GM15510 (cell line): Measurements from ENCODE around the gene BRSK1.

Experiments used
- POLR2A ChIP-seq: IDR thresholded peaks from 3 replicates; pipeline ENCODE4 v1.6.1; 2011; ENCODE audit warnings: borderline replicate concordance; ENCODE audit not compliant: insufficient read length; ENCODE audit errors: extremely low read depth

BRSK1 gene

DNA sequence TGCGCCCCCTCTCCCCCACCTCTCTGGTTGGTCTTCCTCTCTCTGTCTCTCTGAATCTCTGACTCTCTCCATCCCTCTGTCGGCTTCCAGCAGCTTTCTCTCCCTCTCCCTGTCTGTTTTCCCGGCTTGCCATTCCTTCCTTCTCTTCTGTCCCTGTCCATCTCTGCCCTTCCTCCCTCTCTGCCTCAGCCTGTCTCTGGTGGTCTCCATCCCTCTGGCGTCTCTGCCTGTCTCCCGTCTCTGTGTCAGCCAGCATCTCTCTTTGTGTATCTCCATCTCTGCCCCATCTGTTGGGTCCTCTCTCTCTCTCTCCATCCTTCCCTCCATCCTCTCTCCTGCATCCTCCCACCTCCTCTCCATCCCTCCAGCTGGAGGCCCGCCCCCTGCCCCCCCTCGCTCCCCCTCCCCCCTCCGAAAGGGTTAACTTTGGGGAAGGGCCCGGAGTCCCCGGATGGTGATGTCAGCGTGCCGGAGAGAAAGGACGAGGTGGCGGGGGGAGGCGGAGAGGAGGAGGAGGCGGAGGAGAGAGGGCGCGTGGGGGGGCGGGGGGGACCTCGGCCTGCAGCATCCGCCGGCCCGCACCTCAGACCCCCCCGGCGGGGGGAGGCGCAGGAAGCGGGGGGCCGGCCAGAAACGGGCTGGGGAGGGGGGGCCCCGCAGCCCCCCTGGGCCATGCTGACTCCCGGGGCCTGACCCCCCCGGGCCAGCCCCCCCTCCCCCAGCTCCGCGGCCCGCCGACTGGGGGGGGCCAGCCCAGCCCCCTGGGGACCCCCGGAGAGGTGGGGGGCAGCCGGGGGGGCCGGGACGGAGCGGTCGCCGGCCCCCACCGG, at the start of gene BRSK1:
TSS of gene BRSK1 (plus strand) at position 450 of the 830 bp plus-strand sequence. CDS start 446 bp downstream, outside the sequence.
- TF ChIP-seq POLR2A: no peak

DNA sequence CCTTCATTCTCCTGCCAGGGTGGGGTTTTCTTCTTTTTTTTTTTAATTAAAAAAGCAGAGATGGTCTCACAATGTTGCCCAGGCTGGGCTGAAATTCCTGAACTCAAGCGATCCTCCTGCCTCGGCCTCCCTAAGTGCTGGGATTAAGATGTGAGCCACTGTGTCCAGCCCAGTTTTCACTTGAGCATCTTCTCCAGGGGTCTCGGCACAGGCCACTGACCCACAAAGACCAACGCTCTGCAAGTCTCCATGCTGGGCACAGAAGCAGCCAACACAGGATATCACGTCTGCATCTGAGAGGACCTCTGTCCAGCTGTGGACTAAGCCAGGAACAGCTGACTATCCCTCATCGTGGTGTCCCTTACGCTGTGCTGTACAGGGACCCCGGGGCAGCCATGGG, 45.8 kb upstream of the BRSK1 start:
- no peak for TF ChIP-seq POLR2A

DNA sequence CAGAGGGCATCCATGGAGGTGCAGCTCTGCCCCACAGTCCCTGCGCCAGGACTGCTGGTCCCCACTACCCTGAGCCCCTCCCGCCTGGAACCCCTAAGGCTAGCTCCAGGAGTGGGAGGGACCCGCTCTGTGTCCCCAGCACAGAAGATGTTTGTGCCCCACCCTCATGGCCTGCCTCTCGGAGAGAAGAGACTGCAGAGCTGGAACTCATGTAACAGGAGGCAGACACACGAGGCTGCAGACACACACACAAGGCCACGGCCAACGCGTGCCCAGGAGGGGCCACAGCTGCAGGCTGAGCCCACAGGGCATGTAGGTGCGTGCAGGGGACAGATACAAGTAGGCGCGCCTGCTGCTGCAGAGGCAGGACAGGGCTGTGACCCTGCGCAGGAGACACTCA, 44.8 kb upstream of the BRSK1 start:
- no peak for TF ChIP-seq POLR2A

DNA sequence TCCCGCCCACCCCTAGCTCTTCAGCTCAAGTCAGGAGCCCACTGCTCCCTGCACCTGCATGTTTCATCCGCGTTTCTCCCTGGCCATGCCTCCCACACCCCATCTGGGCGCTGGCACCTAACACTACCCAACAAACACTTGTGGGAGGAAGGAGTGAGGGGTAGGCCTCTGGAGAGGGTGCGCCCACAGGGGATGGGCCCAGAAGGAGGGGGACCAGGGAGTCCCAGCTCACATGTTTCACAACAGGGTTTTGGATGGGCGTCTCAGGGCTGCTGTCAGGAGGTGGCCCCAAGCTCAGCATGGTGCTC, 43.1 kb upstream of the BRSK1 start:
- TF ChIP-seq POLR2A: no peak

DNA sequence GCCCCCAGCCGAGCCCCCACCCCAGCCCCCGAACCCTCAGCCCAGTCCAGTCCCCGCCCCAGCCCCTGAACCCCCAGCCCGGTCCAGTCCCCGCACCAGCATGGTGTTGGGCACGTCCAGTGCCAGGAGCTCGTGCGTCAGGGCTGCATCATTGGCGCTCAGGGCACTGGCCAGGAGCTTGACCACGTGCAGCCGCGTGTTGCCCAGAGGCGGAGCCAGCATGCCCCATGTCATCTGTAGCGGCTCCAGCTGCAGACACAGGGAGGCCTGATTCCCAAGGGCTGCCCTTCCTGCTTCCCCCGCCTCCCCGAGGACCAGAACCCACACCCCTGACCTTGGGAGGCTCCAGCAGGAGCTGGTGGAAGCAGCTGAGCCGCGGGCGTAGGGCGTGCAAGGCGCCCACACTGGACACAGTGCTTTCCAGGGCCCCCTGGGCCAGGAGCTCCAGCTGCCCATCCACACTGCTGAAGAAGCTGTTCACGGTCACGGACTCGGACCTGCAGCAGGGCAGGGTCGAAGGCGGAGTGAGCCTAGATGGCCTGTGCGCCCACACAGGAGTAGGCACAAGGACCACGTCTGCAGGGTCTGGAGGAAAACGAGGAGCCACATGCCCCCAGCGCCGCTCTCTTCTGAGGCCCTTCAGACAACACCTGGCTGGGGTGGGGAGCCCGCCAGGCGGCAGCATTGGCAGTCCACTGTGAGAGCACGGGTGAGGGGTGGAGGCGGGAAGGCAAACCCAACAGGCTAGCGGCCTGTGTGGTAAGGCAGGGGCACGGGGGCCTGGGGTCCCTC, 42.5 kb upstream of the BRSK1 start:
- TF ChIP-seq POLR2A: no peak

DNA sequence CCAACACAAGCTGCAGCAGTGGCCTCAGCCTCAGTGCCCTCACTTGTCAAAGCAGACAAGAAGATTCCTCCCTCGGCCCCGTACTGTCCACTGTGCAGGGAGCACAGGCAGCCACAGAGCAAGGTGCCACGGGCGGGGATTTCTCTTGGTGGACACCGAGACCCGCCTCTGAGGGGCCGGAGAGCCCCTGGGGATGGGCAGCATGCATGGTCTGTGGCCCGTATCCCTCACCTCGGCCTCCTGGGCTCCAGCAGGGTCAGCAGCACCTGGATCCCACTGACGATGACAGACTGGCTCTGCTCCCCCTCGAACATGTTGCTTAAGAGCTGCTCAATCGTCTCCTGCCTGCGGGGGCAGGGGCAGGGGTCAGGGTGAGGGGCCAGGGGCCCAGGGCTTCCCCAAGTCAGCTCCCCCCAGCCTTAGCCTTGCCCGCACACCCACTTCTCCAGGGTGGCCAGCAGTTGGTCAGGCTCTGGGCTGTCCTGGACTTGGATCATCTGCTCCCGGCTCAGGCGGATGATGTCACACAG, 41.8 kb upstream of the BRSK1 start:
- TF ChIP-seq POLR2A: no peak

DNA sequence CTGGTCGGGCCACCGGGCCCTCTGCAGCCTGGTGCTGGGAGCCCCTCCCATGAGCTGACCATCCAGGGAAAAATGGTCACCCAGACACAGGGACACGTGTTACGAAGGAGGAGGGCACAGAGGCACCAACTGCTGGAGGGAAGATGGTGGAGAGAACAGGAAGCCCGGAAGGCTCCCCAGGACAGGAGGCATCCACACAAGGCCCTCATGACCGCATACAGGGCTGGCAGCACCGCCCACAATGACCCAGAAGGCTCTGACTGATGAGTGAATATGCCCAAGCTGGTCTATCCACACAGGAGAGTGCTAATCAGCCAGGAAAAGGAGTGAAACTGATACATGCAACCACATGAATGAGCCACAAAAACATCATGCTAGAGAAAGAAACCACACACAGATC, 41.3 kb upstream of the BRSK1 start:
- no peak for TF ChIP-seq POLR2A

DNA sequence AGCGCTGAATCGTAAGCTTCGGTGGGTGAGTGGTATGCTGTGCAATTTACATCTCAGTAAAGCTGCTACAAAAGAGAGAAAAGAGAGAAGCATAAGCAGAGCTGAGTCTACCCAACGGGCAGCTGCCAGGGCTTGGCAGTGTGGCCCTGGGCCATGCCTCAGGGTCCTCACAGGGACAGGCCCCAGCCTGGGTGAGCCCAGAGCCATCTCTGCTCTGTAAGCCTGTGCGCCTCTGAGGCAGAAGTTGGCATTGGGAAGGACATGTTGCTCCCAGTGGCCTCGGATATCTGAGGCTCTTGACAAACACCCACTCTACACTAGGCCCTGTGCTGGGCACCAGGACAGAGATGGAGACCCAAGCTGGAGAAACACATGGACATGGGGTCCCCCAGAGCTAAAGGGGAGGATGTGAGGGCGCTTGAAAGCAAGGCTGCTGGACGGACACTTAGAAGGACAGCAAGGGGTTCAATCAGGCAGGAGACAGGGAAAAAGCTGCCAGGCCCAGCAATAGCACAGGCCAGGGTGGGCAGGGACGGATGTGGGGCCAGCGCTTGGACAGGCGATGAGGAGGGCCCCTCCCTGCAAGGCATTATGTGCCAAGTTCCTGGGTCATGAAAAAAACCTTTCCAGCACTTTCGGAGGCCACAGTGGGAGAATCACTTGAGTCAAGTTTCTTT, 39.7 kb upstream of the BRSK1 start:
- TF ChIP-seq POLR2A: no peak

DNA sequence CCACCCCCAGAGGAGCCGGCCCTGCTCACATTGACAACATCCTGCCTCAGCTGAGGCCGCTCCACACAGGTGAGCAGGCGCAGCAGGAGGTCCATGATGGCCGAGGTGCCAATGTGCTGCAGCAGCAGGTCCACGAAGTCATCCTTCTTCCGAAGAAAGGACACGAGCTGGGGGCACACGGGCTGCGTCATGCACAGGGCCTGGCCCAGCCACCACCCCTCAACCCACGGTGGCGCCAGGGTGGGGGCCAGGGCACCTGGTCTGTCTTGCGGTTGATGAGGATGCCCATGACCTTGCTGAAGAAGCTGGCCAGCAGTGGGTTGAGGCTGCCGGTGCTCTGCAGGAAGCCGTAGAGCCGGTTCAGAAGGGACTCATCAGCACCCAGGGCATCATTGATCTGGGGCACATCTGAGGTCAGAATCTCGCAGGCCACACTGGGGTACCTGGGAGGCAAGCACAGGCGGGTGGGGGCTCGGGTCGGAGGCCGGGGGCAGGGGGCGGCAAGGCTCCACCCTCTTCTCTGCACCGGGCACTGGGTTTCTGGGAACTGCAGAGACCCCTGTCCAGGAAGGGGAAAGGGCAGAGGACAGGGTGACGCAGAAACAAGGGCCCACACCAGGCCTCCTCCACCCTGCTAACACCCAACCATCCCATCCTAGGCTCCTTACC, 38.4 kb upstream of the BRSK1 start:
- no peak for TF ChIP-seq POLR2A

DNA sequence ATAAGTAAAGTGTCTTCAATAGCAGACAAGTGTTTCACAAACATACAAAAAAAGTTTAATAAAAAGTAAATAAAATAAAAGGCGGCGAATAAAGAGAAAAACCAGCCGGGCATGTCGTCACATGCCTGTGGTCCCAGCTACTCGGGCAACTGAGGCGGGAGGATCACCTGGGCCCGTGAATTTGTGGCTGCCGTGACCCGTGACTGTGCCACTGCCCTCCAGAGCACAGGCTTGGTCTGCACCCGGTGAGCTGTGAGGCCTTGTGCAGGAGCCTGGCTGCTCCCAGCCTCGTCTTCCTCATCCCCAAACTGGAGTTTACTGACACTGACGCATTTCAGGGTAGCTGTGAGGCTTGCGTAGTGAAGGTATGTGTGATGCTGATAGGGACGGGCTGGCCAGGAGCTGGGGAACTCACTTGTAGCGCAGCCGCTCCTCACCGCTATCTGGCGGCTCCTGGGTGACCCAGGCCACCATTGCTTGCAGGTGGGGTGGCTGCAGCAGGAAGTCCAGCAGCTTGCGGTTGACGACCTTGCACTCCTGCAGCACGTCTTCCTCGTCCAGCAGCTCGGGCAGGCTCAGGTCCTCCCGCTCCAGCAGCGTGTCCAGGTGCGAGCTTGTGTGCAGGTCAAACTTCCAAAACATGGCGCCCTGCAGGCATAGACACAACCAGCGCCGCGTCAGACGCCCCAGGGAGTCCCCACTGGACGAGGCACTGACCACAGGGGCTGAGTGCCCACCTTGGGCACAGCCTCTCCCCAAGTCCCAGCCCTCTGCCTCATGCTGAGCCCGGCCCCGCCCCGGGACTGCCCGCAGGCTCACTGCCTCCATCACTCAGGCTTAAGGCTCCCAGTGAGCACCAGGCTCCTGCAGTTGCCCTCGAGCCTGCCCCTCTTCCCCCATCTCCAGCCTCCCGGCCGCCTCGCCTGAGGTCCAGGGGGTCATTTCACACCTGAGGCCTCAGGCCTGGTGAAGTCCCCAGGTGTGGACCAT, 37.0 kb upstream of the BRSK1 start:
- no peak for TF ChIP-seq POLR2A

DNA sequence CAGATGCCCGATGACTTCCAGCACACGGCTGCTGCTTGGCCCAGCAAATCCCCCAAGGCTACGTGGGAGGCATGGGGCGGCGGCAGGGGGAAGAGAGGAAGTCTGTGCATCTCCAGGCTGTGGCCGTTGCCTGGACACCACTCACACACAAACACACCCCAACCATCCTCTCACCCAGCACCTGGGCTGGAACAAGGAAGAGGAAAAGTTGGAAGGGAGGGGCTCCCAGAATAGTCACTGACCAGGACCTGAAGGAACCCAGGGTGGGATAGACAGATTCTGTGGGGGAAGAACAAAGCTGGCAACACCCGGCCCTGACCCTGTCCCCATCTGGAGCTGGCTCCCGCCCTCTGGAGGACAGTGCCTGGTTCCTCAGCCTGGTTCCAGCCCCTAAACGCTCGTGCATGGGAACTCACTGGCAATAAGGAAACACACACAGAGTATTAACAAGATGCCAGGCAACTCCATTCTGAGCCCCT, 36.1 kb upstream of the BRSK1 start:
- TF ChIP-seq POLR2A: no peak

DNA sequence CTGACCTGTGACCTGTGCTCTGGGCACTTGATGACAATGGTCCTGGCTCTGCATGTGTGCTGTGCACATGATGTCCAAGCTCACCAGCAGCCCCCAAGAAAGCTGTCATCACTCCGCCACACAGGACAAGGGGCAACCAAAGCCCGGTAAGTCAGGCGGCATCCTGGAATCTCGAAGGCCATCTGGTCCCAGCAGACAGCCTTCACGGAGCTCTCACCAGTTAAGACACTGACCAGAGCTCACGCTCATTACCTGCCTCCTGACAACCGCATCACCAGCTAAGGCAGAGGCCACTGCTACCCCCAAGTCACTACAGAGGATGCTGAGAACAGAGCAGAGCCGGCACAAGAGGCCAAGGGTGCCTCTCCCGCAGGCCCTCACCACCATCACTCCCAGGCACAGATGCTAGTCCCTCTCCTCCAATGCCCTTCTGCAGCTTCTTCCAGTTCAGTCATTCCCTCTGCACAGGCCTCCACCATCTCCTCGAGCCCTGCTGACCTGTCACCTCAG, 35.6 kb upstream of the BRSK1 start:
- TF ChIP-seq POLR2A: no peak

DNA sequence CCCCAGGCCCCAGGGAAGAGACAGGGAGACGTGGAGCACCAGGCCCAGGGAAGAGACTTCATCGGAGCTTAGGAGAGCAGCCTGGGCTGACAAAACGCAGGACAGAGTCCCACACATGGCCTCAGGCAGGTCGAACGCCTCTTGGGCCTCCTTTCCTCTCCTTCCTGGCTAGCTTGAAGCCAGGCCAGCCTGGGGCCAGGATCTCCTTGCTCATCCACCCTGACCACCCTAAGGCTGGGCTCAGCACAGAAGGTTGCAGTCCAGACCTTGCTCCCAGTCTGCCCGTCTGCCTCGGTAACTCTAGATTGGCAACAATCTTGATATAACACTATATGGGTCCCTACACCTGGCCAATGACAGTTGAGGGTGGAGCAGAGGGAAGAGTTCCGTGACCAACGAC, 35.1 kb upstream of the BRSK1 start:
- TF ChIP-seq POLR2A: no peak
